Hepatic stellate cell (primary cell): ENCODE results near the gene CPLX3.
"Not testable (repeated sequence)": the region's sequence is repeated elsewhere in the genome, so short reads cannot be mapped to it uniquely, and the experiment has no call there.

Experiments used
- DNase-seq: peaks from one replicate; pipeline ENCODE4 v3.0.0; 2011; ENCODE audit warnings: low spot score

Gene CPLX3, protein sequence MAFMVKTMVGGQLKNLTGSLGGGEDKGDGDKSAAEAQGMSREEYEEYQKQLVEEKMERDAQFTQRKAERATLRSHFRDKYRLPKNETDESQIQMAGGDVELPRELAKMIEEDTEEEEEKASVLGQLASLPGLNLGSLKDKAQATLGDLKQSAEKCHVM

DNA sequence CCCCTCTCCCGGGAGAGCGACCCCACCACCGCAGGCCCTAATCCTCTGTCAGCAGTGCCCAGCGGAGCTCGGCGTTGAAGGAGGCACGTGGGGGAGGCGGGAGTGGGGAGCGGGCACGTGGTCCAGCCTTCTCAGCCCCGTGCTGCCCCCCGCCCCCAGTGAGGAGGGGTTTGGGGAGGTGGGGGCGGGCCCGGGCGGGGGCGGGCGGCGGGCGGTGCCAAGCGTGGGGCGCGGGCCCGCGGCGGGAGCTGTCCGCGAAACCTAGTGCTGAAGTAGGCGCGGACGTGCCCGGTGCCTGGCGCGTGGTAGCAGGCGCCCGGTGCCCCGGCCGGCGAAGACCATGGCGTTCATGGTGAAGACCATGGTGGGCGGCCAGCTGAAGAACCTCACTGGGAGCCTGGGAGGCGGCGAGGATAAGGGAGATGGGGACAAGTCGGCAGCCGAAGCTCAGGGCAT lies at the start of gene CPLX3:
Gene CPLX3, plus strand, starts transcription at position 264 of the 456 bp plus-strand sequence. Its CDS starts 77 bp downstream, at position 341.
- peak; percentile 45 for DNase-seq

DNA sequence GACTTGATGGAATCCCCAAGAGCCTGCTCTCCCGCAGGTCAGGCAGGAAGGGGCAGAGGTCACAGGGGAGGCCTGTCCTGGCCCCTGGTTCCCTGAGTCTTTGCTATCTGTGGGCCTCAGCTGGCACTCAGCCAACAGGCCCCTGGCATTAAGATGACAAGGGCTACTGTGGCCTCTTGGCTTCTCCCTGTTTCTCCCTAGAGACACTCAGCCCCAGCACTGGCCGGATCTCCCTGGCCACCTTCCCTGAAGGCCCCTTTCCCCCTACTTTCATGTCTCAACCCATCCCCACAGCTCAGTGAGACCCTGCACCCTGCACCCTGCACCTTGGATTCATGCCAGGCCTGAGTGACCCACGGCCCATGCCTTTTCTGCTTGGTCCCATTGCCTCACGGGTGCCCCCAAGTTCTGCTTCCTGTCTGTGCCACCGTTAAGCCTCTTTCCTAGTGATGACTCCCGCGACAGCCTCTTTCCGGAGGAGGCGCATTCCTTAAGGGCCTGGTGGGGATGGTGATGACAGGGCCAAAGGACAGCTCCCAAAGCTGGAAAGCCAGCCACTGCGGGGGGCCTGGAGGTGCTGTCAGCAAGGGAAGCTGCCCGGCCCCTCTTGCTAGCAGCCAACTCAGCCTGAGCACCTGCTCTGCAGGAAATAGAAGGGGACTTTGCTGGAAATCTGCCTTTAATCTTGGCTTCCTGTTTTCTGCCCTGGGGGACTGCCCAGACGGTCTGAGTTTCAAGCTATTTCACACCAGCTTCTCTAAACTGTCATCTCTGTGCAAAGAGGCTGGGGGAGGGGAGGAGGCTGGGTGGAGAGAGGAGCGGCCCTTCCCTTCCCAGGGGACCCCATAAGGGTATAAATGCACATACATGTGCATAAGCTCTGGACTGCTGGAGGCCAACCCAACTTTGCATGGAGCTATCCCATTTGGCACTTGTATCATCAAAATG lies 49.3 kb upstream of the CPLX3 start:
- peak; percentile 67 for DNase-seq

DNA sequence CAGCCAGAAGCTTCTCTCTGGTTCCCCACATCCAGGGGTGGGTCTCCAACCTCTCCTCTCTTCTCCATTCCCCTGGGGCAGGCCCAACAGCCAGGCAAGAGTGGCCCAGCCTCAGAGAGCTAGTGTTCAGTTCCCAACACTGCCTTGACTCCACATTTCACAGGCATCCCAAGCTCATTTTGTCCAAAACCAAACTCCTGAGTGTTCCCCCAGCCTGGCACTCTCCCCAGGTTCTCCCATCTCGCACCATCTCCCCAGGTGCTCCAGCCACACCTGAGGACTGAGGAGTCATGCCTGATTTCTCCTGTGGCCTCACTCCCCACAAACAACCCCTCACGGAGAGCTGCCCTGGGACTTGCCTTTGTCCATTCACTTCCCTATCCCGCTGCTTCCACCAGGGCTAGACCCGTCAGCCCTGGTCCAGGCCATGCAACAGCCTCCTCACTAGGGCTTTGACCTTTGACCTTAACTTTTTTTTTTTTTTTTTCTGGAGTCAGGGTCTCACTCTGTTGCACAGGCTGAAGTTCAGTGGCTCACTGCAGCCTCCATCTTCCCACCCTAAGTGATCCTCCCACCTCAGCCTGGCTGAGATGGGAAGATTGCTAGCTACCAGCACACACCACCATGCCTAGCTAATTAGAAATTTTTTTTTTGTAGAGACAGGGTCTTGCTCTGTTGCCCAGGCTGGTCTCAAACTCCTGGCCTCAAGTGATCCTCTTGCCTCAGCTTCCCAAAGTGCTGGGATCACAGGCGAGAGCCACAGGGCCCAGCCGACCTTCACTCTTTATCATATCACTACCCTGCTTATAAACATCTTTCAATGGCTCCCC lies 48.4 kb upstream of the CPLX3 start:
- no peak for DNase-seq

DNA sequence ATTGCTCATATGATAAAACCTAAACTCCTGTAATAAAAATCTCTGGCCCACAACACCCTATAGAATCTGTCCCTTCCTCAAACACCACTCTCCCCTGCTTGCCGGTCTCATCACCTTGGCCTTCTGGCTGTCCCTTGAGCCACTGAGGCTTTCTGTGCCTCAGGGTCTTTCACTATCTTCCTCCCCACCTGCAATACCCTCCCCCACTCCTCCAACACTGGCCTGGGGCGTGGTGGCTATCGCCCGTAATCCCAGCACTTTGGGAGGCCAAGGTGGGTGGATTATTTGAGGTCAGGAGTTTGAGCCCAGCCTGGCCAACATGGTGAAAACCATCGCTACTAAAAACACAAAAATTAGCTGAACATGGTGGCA lies 47.8 kb upstream of the CPLX3 start:
- DNase-seq: no peak

DNA sequence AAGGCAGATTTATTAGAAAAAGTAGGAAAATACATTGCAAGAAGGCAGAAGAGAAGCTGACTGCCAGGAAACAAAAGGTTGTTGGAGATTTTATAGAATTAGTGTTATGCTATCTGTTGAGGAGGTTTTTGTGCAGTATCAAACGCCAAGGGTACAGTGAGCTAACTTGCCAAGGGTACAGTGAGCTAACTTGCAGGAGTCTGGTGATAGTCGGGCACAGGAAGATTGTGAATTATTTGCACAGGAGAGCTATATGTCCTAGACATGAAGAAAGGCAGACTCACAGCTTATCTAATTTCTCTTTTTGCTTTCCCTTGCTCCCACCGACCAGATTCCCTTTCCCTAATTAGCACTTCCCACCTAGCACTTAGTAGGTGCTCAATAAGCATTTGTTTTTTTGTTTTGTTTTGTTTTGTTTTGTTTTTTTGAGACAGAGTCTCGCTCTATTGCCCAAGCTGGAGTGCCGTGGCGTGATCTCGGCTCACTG lies 47.2 kb upstream of the CPLX3 start:
- DNase-seq: no peak

DNA sequence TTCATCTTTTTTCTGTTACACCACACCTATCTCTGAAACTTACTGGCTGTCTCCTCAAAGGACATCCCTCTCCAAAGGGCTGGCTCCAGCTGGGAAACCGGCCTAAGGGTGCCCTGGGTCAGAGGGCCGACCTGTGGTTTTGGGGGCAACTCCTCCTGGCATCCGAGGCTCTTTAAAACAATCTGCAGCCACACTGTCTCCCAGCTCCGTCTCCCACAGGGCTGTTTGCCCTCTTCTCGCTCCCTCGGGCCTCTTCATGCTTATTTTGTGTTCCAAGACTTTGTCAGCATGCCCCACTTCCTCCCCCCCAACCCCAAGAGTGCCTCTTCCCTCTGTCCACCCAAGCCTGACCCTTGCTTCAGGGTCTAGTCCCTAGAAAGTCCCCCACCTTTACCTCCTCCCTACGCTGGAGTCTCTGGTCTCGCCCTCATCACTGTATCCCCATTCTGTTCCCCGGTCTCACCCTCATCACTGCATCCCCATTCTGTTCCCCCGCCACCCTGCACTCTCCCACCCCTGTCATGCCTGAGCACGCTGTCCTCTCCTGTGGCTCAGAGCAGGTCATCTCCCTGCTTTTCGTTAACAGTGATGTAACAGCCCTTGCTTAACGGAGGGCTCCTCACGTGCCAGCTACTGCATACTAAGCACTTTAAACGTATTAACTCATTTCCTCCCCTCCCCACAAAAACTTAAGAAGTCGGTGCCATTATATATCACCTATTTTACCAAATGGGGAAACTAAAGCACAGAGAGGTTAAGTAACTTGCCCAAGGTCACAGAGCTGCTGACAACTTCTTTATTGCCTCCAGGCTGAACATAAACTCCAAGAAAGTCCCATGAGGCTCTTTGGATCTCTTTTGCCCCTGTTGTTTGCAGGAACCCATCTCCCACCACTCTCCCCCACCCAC lies 45.6 kb upstream of the CPLX3 start:
- DNase-seq: no peak

DNA sequence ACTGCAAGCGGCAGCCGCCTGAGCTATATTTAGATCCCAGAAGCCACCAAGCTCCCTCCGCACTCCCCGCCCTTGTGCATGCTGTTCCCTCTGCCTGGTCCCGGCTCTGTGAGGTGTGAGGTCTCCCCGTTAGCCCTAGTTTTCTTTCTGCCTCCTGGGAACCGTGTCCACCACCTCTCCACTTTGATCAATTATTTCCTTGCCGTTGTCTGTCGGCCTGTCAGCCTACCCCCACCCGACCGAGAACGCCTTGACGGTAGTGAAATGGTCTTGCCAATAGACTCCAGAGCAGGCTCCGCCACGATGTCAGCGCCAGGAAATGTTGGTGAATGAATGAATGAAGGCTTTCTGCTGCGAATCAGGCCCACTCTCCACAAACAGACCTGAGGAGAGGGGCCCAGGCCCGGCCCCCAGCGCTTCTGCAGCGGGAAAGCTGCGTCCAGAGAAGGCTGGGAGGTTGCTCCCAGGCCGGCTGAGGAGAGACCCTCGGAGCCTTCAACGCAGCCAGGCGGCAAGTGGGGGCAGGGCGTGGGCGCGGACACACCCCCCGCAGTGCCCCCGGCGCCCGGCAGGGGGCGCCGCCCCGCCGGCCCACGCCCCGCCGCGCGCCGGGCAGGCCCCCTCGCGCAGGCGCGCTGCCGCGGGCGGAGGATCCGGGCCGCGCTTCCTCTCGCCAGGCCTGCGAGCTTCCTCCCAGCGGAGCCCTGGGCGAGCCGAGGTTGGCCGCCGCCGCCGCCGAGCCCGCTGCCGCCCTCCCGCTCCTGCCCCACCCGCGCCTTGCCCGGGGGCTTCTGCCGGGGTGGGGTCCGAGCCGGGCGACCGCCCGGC lies 44.8 kb upstream of the CPLX3 start, which contains the start of gene CSK:
Gene CSK, plus strand, starts transcription at position 650 of the 828 bp plus-strand sequence. CDS start 16,218 bp downstream, outside the sequence.
- DNase-seq: peak; percentile 93

DNA sequence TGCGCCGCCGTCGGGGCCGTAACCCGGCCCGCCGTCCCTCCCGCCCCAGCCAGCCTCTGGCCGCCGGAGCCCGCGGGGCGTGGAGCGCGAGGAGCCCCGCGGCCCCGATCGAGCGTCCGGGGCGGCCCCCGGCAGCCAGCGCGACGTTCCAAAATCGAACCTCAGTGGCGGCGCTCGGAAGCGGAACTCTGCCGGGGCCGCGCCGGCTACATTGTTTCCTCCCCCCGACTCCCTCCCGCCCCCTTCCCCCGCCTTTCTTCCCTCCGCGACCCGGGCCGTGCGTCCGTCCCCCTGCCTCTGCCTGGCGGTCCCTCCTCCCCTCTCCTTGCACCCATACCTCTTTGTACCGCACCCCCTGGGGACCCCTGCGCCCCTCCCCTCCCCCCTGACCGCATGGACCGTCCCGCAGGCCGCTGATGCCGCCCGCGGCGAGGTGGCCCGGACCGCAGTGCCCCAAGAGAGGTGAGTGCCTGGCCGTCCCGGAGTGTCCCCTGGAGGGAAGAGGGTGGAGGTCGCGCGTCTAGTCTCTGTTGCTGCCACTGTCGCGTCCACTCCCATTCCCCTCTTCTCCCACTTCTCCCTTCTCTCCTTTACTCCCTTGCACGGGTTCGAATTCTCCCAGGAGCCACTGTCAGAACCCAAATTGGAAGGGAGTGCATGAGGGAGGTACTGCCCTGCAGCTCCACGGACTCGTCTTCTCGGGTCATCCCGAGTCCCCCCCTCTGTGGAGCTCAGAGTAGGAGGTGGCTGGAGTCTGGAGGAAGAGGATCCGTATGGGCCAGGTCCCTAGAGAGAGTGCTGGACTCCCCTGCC lies 44.0 kb upstream of the CPLX3 start:
- DNase-seq: peak; percentile 65

DNA sequence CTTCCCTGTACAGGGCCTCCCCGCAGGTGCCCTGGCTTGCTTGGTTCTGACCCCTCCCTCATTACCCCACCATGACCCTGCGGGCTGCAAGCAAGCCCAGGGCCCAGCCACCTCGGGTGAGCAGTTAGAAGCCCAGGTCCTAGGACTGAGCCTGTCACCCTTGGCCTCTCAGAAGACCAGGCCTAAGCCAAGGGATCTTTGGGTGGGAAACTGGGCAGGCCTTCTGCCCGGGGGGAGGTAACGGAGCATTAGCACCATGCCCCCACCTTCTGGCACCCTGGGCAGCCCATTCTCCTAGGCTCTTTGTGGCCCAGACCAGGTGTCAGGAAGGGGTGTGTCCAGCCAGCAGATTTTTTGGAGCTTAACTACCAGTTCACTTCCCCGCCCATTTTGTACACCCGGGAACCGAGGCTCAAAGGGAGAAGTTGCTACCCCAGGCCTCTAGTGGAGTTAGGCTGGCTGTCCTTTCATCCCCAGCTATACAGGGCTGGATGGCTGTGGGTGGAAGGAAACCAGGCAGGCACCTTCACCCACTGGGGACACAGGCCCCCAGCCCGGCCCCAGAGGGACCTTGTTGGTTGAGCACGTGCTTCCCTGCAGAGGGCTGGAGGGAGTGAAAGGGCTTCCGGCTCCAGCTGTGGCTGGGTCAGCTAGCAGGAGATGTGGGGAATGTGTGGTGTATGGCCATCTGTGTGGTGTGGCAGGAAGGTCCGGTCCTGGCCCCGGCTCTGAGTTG lies 43.2 kb upstream of the CPLX3 start:
- peak; percentile 67 for DNase-seq

DNA sequence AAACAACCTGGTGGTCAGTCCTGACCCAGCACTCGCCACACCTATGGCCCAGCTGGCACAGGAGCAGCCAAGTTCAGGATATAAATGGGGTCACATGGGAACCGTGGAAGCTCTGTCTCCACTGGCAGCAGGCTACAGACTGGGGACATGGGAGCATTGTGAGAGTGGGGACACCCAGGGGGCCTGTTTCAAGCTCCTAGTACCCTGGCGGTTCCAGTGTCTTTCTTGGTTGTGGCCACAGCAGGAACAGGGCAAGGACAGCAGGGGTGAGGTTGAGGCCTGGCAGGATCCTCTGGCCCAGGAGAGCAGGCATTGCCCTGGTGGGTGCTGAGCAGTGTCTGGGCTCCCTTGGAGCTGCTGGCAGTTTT lies 42.6 kb upstream of the CPLX3 start:
- DNase-seq: no peak

DNA sequence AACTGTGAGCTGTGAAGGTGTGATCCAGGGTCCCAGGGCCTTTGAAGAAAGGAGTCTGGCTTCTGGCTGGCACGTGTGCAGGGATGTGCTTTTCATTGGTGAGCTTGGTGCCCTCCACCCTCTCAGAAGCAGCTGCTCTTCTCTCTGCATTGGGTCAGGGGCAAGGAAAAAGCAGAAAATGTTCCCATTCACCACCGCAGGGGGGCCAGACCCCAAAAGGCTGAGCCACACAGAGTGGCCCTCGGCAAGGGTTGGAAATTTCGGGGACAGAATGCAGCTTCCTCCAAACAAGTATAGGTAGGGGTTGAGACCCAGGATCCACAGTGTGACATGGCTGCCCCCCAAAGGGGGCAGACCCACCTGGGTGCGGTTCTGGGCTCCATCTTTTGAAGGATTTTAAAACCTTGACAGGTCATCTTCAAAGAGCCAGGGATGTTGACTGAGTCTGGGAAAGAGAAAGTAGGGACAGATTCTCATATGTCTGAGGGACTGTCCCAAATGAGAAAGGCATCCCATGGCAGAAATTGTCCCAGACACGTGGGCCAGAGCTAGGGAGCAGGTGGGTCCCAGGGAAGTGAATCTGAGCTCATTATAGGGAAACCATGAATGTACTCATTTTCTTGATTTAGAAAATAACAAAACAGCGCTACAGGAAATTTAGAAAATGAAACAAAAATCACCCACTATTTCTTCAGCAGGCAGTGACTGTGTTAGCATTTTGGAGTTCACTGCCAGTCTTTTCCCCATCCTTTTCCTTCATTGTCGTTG lies 41.8 kb upstream of the CPLX3 start:
- no peak for DNase-seq

DNA sequence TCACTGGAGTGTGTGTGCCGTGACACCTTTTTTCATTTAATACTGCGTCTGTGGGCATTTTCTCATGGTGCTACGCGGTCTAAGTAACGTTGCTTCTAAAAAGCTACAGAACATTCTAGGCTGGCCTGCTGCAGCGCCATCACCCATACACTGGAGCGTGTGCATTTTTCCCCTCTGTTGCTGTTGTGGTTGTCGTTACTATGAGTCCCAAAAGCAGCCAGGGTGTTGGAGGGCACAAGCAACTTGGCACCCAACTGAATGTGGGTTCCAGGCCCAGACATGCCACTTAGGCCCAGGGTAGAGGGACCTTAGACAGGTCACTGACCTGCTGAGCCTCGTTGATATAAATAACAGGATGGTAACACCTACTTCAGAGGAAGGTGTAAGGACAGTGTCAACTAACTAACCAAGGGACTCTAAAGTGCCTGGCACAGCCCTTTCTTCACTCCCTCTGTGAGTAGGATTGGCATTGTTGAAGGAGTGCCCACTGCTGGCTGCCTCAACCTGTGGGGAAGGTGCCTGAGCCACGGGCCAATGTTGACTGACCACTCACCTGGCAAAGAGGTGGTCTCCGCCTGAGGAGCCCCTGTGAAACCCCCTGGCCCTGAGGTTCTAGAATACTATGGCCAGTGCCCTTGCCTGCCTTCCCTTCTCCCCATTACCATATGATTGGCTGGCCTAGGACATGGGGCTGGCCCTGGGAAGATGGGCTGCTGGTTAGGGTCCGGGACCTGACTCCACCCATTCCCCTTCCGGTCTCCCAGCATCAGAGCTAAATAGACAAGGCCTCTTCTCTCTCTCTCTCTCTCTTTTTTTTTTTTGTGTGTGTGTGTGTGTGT lies 41.0 kb upstream of the CPLX3 start:
- no peak for DNase-seq

DNA sequence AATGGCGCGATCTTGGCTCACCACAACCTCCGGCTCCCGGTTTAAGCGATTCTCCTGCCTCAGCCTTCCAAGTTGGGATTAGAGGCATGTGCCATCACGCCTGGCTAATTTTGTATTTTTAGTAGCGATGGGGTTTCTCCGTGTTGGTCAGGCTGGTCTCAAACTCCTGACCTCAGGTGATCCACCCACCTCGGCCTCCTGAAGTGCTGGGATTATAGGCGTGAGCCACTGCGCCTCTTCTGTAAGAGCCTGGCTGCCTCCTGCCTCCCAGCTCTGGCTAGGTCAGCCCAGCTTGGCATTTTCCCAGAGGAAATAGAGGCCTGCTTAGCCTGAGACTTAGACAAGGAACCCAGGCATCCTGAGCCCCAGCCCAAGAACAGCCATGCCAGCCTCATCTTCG lies 40.3 kb upstream of the CPLX3 start:
- DNase-seq: not testable (repeated sequence)

DNA sequence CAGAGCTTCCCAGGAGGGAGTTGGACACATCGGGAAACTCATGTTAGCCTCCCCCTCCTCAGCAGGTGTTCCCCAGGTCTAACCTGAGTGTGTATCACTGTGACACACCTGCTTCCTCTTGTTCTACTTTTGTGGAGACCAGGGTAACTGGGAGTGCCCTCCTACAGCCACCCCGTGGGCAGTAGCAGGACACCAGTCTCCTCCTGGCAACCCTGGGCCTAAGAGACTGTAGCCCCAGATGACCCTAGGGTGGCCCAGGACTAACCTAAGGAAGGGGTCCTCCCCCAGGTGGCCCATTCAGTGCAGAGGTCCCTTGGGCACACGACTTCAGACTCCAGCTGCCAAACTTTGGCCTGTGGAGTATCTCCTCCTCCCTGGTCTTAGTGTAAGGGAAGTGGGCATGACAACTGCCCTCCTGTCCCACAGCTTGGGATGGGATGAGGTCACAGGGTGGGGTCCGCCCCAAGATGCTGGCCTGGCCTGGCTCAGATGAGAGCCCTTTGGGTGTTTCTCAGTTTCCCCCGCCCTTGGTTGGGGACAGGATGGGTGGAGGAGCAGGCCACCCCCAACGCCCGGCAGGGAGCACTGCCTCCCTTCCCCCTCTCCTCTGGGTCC lies 39.8 kb upstream of the CPLX3 start:
- no peak for DNase-seq

DNA sequence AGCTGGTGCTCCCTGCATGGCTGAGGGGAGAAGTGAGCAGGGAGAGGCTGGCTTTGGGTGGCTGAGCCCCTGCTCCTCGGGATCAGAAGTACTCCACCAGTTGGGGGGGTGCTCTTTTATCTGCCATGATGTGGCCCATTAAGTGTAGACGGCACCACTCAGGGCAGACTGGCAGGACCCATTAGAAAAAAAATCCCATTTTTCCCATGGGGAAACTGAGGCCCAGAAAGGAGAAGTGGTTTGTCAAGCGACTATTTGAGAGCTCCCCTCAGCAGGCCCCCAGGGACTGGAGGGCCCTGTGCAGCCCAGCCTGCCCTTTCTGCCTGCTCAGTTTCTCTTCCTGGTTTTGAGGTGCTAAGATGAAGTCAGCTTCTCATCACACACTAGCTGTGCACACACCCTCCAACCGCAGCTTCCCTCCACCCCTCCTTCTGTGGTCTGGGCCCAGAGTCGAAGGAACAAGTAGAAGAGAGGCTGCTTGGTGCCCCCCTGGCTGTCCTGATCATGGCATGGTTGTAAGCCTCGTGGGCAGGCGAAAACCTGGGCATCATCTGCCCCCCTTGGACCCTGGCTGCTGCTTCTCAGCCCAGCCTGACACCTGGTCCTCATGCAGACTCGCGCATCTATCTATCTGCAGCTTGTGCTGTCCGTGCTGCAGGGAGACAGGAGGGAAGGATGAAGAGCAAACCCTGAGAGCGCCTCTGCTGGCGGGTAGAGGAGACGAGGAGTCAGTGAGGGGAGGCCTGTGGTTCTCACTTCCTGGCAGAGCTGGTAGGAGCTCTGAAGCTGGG lies 39.0 kb upstream of the CPLX3 start:
- DNase-seq: peak; percentile 88
